ENCODE results near the gene BEND5.

The BEND5 gene

GRCh38 chr1:48761986-48762385, 14.7 kb downstream of the BEND5 start:
- no peak for DNase-seq

- no peak for DNase-seq
Measured at GRCh38 chr1:48761411-48761810, 15.3 kb downstream of the BEND5 start.

- DNase-seq = no peak
Measured at GRCh38 chr1:48760857-48761256, 15.8 kb downstream of the BEND5 start.

GRCh38 chr1:48758976-48759375, 17.7 kb downstream of the BEND5 start:
- DNase-seq = no peak

GRCh38 chr1:48757363-48757762, 19.3 kb downstream of the BEND5 start:
- no peak for DNase-seq

- no peak for DNase-seq
Measured at GRCh38 chr1:48756683-48757316, 19.9 kb downstream of the BEND5 start.

GRCh38 chr1:48753293-48753692, 23.4 kb downstream of the BEND5 start:
- no peak for DNase-seq

- no peak for DNase-seq
Measured at GRCh38 chr1:48750109-48750508, 26.6 kb downstream of the BEND5 start.

GRCh38 chr1:48749068-48749467, 27.6 kb downstream of the BEND5 start:
- DNase-seq = no peak

- DNase-seq = no peak
Measured at GRCh38 chr1:48746906-48747305, 29.8 kb downstream of the BEND5 start.

- no peak for DNase-seq
Measured at GRCh38 chr1:48744032-48744431, 32.7 kb downstream of the BEND5 start.

GRCh38 chr1:48743480-48743879, 33.2 kb downstream of the BEND5 start:
- no peak for DNase-seq

GRCh38 chr1:48741380-48741779, 35.3 kb downstream of the BEND5 start:
- DNase-seq = no peak

- DNase-seq = no peak
Measured at GRCh38 chr1:48740621-48741020, 36.1 kb downstream of the BEND5 start.

GRCh38 chr1:48739091-48739490, 37.6 kb downstream of the BEND5 start:
- DNase-seq = no peak

- no peak for DNase-seq
Measured at GRCh38 chr1:48738356-48738755, 38.3 kb downstream of the BEND5 start.

GRCh38 chr1:48735796-48736195, 40.9 kb downstream of the BEND5 start:
- DNase-seq = no peak

GRCh38 chr1:48730164-48730910, 46.4 kb downstream of the BEND5 start:
- no peak for DNase-seq

GRCh38 chr1:48728584-48728983, 48.1 kb downstream of the BEND5 start:
- no peak for DNase-seq

- DNase-seq = no peak
Measured at GRCh38 chr1:48726557-48727215, 50.0 kb downstream of the BEND5 start.

GRCh38 chr1:48726139-48726538, 50.6 kb downstream of the BEND5 start:
- DNase-seq = no peak

- DNase-seq = no peak
Measured at GRCh38 chr1:48725341-48726046, 51.2 kb downstream of the BEND5 start.

- DNase-seq = no peak
Measured at GRCh38 chr1:48720929-48721328, 55.8 kb downstream of the BEND5 start.

GRCh38 chr1:48718705-48719104, 58.0 kb downstream of the BEND5 start:
- no peak for DNase-seq

All from EL (cell line).